ENCODE data around the gene TSFM.

DNA sequence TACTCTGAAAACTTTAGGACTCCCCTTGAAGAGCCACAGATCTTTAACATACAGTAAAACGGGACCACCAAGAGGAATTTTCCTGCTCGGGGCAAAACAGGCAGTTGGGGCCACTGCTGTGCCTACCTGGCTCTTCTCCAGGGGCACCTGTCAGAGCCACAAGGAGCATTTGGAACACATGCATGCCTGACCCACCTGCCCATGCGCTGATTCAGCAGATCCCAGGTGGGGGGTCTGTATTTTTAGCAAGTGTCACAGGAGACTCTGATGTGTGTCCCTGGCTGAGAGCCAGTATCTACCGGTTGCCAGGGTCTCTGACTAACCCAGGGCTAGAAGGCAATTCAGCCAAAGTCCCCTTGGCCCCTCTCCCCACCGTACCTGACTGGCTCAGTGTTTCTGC, 57.4 kb downstream of the TSFM start:
- TF ChIP-seq, protein P1, sequence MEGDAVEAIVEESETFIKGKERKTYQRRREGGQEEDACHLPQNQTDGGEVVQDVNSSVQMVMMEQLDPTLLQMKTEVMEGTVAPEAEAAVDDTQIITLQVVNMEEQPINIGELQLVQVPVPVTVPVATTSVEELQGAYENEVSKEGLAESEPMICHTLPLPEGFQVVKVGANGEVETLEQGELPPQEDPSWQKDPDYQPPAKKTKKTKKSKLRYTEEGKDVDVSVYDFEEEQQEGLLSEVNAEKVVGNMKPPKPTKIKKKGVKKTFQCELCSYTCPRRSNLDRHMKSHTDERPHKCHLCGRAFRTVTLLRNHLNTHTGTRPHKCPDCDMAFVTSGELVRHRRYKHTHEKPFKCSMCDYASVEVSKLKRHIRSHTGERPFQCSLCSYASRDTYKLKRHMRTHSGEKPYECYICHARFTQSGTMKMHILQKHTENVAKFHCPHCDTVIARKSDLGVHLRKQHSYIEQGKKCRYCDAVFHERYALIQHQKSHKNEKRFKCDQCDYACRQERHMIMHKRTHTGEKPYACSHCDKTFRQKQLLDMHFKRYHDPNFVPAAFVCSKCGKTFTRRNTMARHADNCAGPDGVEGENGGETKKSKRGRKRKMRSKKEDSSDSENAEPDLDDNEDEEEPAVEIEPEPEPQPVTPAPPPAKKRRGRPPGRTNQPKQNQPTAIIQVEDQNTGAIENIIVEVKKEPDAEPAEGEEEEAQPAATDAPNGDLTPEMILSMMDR (IDR thresholded peaks at IDR 0.05) = no peak
- TF ChIP-seq POLR2A (IDR thresholded peaks at IDR 0.05) = no peak
